Testis (tissue), 2 donors: ENCODE data around the gene DAG1.

ENCODE experiments used
- CTCF ChIP-seq, 3 experiments: fragments of 450-650 bp in 2 of 3; fragments of 200-600 bp in 1 of 3; sonication (generic) in 1 of 3; IDR thresholded peaks; one replicate each; pipeline ENCODE4 v1.5.1; 2016 to 2019; ENCODE audit warnings: antibody characterized with exemption in 3 of 3, mild to moderate bottlenecking in 2 of 3, moderate library complexity in 1 of 3
- POLR2A ChIP-seq: fragments of 450-650 bp; IDR thresholded peaks from one replicate; pipeline ENCODE4 v1.6.1; 2017; ENCODE audit warnings: antibody characterized with exemption, mild to moderate bottlenecking, moderate library complexity

GRCh38 chr3:49582177-49582576 is 112.1 kb downstream of the DAG1 start:
- TF ChIP-seq CTCF (IDR thresholded peaks at IDR 0.05) (no peak), POLR2A (no peak)
